HG03565 (cell line): ENCODE measurements around the gene AMN.
"Not testable (repeated sequence)": the region's sequence is repeated elsewhere in the genome, so short reads cannot be mapped to it uniquely, and the experiment has no call there.

Experiments used
- ATAC-seq: cut with Tn5 transposase; IDR thresholded peaks from one replicate; pipeline ENCODE4 v1.9.1; 2021; ENCODE audit warnings: mild to moderate bottlenecking, moderate library complexity; ENCODE audit not compliant: unreplicated experiment

Gene AMN

GRCh38 chr14:102922490-102923200 lies at the start of gene AMN:
Gene AMN, plus strand, starts transcription at chr14:102922663. Its CDS starts 26 bp downstream, at chr14:102922689.
- no peak for ATAC-seq

DNA sequence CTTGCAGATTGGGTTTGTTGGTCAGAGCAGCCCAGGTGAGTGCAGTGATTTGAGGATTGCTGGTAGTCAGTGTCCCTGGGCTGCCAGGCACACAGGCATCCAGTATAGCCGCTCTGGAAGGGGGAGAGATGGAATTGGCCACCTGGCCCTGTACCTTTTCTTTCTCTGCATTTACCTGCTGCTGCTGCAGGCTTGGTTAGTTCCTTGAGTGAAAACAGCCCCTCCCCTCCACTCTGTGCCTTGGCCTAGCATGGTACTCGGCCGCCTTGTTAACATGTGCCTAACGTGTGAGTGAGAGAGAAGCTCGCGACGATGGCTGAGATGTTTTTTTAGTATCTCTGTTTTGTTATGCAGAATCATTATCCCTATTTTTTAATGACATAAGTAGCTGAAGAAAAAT lies 49.3 kb upstream of the AMN start:
- ATAC-seq: no peak

DNA sequence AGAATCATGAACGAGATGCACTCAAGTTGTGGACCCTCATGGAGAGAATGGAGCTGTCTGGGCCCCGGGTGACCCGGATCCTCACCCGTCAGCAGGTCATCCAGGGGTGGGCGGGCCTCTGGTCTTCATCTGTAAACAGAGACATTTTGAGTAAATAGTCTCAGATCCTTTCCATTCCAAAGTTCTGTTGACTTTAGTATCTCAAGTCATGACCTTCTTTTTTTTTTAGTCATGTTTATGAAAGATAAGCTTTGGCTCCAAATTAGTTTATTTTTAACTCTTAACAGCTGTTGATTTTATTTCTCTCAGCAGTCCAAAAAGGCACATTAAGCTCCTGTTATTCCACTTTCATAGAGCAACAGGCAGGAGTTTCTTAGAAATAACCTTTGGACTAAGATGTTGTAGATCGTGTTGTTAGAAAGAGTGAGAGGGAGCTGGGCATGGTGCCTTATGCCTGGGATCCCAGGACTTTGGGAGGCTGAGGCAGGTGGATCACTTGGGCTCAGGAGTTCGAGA lies 48.9 kb upstream of the AMN start:
- no peak for ATAC-seq

- no peak for ATAC-seq
Measured at GRCh38 chr14:102875652-102876051, 46.8 kb upstream of the AMN start.

DNA sequence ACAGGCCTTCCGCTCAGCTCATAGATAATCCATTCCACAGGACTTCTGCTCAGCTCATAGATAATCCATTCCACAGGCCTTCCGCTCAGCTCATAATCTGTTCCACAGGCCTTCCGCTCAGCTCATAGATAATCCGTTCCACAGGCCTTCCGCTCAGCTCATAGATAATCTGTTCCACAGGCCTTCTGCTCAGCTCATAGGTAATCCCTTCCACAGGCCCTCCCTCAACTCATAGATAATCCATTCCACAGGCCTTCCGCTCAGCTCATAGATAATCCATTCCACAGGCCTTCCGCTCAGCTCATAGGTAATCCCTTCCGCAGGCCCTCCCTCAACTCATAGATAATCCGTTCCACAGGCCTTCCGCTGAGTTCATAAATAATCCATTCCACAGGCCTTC lies 45.0 kb upstream of the AMN start:
- not testable (repeated sequence) for ATAC-seq

DNA sequence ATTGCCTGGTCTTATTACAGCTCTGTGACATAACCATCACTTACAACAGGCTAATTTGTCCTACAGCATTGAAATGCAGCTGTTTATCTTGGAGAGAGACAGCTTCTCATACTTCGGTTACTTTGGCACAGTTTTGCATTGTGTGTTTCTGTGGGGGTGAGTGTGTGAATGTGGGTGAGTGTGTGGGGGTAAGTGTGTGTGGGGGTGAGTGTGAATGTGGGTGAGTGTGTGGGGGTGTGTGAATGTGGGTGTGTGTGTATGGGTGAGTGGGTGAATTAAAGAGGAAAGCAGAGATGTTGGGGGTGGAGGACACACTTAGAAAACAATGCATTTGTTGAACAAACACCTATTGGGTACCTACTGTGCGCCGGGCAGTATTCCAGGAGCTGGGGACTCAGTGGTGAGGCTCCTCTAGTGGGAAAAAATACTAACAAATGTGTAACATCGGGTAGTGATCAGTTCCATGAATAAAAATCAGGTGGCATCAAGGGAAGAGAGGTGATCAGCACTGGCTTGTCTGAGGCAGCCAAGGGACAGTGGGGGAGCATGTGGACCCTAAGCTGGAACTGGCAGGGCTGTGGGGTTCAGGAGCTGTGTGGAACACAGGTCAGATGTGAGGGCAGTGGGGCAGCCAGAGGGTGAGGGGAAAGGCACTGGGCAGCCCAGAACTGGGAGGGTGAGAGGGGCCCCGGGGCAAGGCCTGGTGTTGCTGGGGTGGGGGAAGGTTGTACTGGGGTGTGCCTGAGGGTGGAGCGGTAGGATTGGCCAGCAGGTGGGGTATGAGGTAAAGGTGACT lies 44.1 kb upstream of the AMN start:
- ATAC-seq: no peak

DNA sequence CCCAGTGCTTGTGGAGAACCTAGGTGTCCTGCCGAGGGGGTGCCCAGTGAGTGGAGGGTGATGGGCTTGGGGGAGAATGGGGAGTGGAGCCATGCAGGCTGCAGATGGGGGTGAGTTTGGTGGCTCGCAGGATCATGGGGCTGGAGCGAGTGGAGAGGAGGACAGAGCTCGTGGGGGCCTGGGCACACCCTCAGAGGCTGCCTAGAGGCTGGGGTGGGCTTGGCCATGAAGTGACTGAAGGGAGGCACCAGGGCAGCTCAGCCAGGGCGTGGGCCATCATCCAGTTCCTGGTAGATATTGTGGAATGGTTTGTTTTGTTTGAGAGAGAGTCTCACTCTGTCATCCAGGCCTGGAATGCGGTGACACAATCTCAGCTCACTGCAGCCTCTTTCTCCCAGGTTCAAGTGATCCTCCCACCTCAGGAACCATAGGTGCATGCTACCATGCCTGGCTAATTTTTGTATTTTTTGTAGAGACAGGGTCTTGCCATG lies 43.4 kb upstream of the AMN start:
- ATAC-seq: no peak

- no peak for ATAC-seq
Measured at GRCh38 chr14:102882226-102882906, 40.1 kb upstream of the AMN start.

DNA sequence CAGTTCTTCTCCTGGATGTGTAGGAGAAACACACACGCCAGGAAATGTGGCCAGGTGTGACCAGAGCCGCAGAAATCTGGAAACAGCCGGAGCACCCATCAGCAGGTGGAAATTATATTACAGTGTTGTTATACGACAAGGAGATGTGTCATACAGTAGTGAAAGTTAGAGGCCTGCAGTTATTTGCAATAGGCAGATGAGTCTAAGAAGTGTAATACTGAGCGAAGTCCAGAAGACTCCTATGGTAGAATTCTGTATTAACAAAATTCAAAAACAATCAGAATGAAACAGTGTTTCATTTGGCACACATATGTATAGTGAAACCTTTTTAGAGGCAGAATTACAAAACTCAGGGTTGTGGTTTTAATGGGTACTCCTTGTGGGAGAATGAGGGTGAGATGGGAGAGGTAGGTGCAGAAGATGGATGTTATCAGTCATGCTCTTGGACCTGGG lies 39.3 kb upstream of the AMN start:
- ATAC-seq: no peak

- ATAC-seq: no peak
Measured at GRCh38 chr14:102883554-102883953, 38.9 kb upstream of the AMN start.

GRCh38 chr14:102885737-102886447 lies 36.6 kb upstream of the AMN start:
- no peak for ATAC-seq

- ATAC-seq: no peak
Measured at GRCh38 chr14:102888748-102889147, 33.7 kb upstream of the AMN start.

- ATAC-seq: no peak
Measured at GRCh38 chr14:102889615-102890014, 32.8 kb upstream of the AMN start.

- ATAC-seq: no peak
Measured at GRCh38 chr14:102891111-102891510, 31.4 kb upstream of the AMN start.

GRCh38 chr14:102891556-102891955 lies 30.9 kb upstream of the AMN start:
- ATAC-seq: no peak

DNA sequence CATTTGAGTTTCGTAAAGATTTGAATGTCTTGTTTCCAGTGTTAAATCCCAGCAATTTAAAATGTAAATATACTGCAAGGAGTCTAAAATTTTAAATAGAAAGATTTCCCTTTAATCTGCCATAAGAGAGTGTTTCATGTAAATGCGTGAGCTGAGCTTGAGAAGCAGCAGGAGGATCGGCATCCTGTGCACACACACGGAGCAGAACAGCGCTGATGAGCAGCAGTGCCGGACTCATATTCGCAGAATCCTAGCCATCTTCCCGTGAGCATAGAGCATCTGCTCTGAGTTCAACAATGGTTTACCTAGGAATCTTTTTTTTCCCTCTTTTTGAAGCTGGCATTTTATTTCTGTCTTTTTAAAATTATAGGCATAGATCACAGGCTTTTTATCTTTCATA lies 29.8 kb upstream of the AMN start:
- ATAC-seq: no peak

- no peak for ATAC-seq
Measured at GRCh38 chr14:102893452-102893851, 29.0 kb upstream of the AMN start.

DNA sequence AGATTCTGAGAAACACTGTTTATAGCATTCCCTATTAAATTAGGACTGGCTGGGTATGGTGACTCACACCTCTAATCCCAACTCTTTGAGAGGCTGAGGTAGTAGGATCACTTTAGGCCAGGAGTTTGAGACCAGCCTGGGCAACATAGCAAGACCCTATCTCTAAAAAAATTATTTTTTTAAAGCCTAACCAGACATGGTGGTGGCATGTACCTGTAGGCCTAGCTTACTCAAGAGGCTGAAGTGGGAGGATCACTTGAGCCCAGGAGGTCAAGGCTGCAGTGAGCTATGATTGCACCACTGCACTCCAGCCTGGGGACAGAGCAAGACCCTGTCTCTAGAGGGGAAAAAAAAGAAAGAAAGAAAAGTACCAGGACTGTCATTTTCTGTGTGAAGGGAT lies 25.7 kb upstream of the AMN start:
- ATAC-seq: not testable (repeated sequence)

DNA sequence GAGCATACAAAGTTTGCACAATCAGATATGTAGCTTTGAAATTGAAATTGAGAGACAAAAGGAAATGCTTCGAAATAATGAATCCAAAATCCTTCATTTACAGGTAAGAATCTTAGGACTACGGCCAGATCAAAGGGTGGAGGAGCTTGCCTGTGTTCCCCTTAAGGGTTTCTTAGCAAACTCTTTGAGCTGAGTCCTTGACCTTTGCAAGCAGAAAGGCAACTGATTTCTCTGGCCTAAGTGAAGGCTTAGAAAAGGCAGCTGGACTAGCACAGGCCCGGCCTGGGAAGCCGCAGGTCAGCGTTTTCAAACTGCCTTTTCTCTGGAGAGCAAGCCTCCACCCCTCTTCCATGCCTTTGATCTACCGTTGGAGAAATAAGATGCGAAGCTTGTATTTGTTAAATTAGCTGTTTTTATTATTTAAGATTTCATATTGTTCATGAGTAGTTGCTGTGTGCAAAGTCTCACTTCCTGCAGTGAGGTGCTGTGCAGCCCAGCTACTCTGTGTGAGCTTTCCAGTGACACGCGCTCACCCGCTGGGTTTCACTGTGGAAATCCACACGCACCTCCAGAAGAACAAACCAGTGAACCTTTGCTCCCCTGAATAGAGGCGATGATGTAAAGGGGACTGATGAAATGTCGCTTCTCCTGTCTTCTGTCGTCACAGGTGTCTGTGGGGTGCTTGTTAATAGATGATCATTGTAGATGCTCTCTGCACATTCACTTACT lies 25.0 kb upstream of the AMN start:
- ATAC-seq: no peak

GRCh38 chr14:102898298-102898697 lies 24.2 kb upstream of the AMN start:
- ATAC-seq: no peak
